HepG2 (cell line): ENCODE results near the gene NTRK2.

Source experiments
- EP300 ChIP-seq, 3 experiments: sonication (generic) in 1 of 3; formaldehyde crosslinking in 1 of 3; IDR thresholded peaks; 2 replicates each; pipeline versions ENCODE4 v1.5.1 to v1.6.1; 2011 to 2020; ENCODE audit warnings: low read depth in 2 of 3, low read length in 2 of 3, borderline replicate concordance in 1 of 3, improper control_type of control experiment in 1 of 3, mild to moderate bottlenecking in 1 of 3, missing genetic modification reagents in 1 of 3, moderate library complexity in 1 of 3
- GABPB1 ChIP-seq: IDR thresholded peaks from 2 replicates; pipeline ENCODE4 v1.6.1; 2016; ENCODE audit warnings: mild to moderate bottlenecking, missing genetic modification reagents, moderate library complexity, missing compliant biosample characterization
- HNRNPLL ChIP-seq: fragments of 200-400 bp; formaldehyde crosslinking; IDR thresholded peaks from 2 replicates; pipeline ENCODE4 v1.6.1; 2017; ENCODE audit warnings: mild to moderate bottlenecking, low read depth, low read length; ENCODE audit not compliant: poor library complexity, severe bottlenecking

DNA sequence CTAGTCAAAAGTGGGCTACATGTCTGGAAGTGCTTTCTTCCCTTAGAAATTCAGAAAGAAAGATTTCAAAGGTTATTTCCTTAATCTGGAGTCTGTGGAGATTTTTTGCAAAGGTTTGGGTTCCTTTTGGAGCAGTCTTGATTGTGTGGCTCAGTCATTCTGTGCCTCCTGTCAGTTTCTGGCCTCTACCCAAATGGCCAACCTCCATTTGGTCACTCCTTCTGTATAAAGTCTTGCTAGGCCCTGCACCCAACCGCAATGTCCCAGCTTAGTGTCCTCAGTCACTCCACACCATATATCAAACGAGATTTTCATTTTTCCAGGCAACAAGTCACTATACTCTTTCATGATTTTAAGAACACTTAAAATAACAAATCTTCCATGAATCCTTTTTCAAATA, 199.6 kb downstream of the NTRK2 start:
- TF ChIP-seq HNRNPLL (no peak), EP300 (IDR thresholded peaks at IDR 0.05; ENCODE audit: low read depth in 2 of 2, low read length in 2 of 2) (no peak), EP300 (CRISPR knock-in tag; IDR thresholded peaks at IDR 0.05; ENCODE audit: borderline replicate concordance) (no peak), GABPB1 (CRISPR knock-in tag) (no peak)
